Right cardiac atrium (tissue), 5 donors: ENCODE measurements around the gene ALPK1. TPM values are rescaled to one million over a fixed set of nuclear protein-coding genes. Genes with fewer than 3 reads are reported as not detected.
"Not testable (repeated sequence)": the region's sequence is repeated elsewhere in the genome, so short reads cannot be mapped to it uniquely, and the experiment has no call there.

Experiments
- ATAC-seq, 2 donors: fragments of 200-7000 bp; cut with Tn5 transposase; one replicate each; pipeline versions ENCODE4 v1.8.0 to v1.9.1; 2020; ENCODE audit warnings: moderate library complexity in 2 of 2, mild to moderate bottlenecking in 1 of 2
- DNase-seq, 3 donors: peaks; one replicate each; pipeline ENCODE4 v3.0.0-alpha.2; 2020
- H3K27ac ChIP-seq: one replicate; pipeline ENCODE4 v1.5.1; 2013; ENCODE audit warnings: mild to moderate bottlenecking, low read length, control low read depth, moderate library complexity
- H3K27me3 ChIP-seq: one replicate; pipeline ENCODE4 v1.6.1; 2013; ENCODE audit not compliant: control insufficient read depth, insufficient read depth
- H3K4me1 ChIP-seq: one replicate; pipeline ENCODE4 v1.6.1; 2013; ENCODE audit warnings: low read length; ENCODE audit not compliant: control insufficient read depth, insufficient read depth
- H3K4me3 ChIP-seq: one replicate; pipeline ENCODE4 v1.5.1; 2013; ENCODE audit warnings: low read length, control low read depth
- H3K9me3 ChIP-seq: one replicate; pipeline ENCODE4 v1.6.1; 2013; ENCODE audit warnings: low read length; ENCODE audit not compliant: control insufficient read depth
- WGBS: extraction: QIAGEN DNeasy Blood & Tissue Kit; methylation state at CpG from one replicate; pipeline ENCODE4 v1.1.7; 2013; 5-methylcytosine and 5-hydroxymethylcytosine counted together
- intact Hi-C, 4 donors: fragments of 100-400 bp; cut with DNase I; formaldehyde crosslinking; loops; one replicate each; pipeline versions ENCODE4 v1.11.0 to v1.14.0; 2022 to 2023
- polyA plus RNA-seq: library from polyadenylated mRNA; stranded (reverse); fragments of 200-250 nt; gene quantifications from one replicate; pipeline ENCODE4 v1.2.3, GENCODE V29; 2013
- total RNA-seq, 4 donors: library from RNA; stranded (reverse); fragmentation: NEBNext Ultra II Directional; extraction: Animal tissue kit (Norgen Biotek cat#: 25700); gene quantifications; one replicate each; pipeline ENCODE4 v1.2.1, GENCODE V29; 2021
- donor health status: healthy with polysubstance abuse.
- donor health status: DM: no; HTN: yes; CAD: no.
- donor health status: DM: no; HTN: no; CAD: no.
- donor health status: DM: no; HTN: yes; CAD: no; lungs with severe emphysema.
- donor health status: DM: yes; HTN: yes; CAD: no.

ALPK1 gene
- total and polyA plus RNA-seq, 5 donors = 2.6 to 8.9 (median 7.9) TPM

GRCh38 chr4:112490808-112491207, 193.6 kb downstream of the ALPK1 start:
- intact Hi-C loops, H3K4me1 ChIP-seq, H3K9me3 ChIP-seq, H3K27me3 ChIP-seq, DNase-seq, H3K4me3 ChIP-seq, H3K27ac ChIP-seq, ATAC-seq: not testable (repeated sequence)
- WGBS = 81% methylated on average over 3 of the region's 3 CpGs

Other genes with a start within 250 kb of the ALPK1 start
- gene FAM241A, start 151.9 kb upstream of the ALPK1 start, total RNA-seq = 1 to 10 TPM; 4.8 to 7.9 (median 7.1) TPM
- 6.8 TPM for gene FAM241A, start 151.9 kb upstream of the ALPK1 start, polyA plus RNA-seq
- 10 to 100 TPM in 3 of 4 donors, 1 to 10 TPM in 1; 9.8 to 11.6 (median 10.9) TPM for gene AP1AR, start 65.6 kb upstream of the ALPK1 start, total RNA-seq
- 6.1 TPM for gene AP1AR, start 65.6 kb upstream of the ALPK1 start, polyA plus RNA-seq
- gene TIFA, start 11.5 kb upstream of the ALPK1 start, total RNA-seq = 10 to 100 TPM; 11.6 to 35.9 (median 25.9) TPM
- 14.5 TPM for gene TIFA, start 11.5 kb upstream of the ALPK1 start, polyA plus RNA-seq
- not detected for gene NEUROG2, start 218.8 kb downstream of the ALPK1 start, total RNA-seq
- not detected for gene NEUROG2, start 218.8 kb downstream of the ALPK1 start, polyA plus RNA-seq